Measurements from ENCODE around the gene TUBGCP3.
"Not testable (repeated sequence)": the region's sequence is repeated elsewhere in the genome, so short reads cannot be mapped to it uniquely, and the experiment has no call there.

Gene TUBGCP3

DNA sequence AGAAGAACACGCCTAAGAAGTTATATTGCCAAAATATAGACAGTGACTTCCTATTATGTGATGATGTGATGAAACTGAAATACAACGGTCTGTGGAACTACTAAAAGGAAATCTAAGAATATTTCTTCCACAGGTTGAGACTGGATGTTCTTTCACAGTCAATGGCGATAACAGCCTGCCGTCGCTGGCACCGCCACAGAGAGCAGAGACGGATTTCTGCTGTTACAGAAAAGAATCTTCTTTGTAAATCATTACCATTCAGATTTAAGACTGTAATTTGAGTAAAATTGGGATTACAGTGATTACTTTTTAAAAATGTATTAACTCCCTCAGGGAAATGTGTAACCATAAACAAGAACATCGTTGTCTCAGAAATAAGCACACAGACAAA, 100.8 kb downstream of the TUBGCP3 start:
- TF ChIP-seq, protein P1, sequence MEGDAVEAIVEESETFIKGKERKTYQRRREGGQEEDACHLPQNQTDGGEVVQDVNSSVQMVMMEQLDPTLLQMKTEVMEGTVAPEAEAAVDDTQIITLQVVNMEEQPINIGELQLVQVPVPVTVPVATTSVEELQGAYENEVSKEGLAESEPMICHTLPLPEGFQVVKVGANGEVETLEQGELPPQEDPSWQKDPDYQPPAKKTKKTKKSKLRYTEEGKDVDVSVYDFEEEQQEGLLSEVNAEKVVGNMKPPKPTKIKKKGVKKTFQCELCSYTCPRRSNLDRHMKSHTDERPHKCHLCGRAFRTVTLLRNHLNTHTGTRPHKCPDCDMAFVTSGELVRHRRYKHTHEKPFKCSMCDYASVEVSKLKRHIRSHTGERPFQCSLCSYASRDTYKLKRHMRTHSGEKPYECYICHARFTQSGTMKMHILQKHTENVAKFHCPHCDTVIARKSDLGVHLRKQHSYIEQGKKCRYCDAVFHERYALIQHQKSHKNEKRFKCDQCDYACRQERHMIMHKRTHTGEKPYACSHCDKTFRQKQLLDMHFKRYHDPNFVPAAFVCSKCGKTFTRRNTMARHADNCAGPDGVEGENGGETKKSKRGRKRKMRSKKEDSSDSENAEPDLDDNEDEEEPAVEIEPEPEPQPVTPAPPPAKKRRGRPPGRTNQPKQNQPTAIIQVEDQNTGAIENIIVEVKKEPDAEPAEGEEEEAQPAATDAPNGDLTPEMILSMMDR (IDR thresholded peaks at IDR 0.05; ENCODE audit: low read depth, low read length), result no peak
- Histone ChIP-seq H3K27me3 (no peaks in the 10 kb centered on the region), H3K4me3 (ENCODE audit: low read depth, low read length) (no peak overlapping the region), H3K36me3 (no peaks in the 10 kb centered on the region; the same call in none of the 2 replicates), H3K4me1 (no peaks in the 10 kb centered on the region), H3K9me3 (no peaks in the 10 kb centered on the region)
- no peak for DNase-seq

DNA sequence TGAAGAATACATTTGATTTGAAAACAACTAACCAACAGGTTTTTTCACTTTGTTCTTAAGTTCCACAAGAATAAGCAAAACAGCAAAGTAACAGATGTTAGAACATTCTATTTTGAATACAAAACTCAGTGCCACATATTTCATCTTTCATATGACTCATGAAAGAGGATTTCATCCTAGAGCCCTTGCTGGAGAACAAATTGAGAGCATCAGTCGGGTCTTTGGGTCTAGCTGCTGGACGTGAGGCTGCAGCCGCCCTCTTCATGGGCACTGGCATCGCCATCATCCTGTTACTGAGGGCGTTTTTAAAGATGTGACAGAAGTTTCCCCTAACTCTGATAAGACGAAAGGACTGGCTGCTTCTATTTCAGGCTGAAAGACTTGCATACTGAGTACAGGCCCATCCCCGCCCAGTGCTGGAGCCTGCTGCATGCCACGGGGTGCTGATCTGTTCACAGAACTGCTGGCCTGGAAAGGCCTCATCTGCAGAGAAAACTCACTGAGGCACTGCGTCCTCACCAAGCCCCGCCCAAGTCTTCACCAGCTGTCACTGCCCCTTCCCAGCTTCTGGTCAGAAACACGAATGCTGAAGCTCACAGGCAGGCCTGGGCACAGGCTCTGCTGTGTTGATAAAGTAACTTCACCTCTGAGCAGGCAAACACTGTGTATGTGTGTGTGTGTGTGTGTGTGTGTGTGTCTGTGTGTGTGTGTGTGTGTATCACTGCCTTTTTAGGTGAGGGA, 101.4 kb downstream of the TUBGCP3 start:
- TF ChIP-seq, protein P1 (IDR thresholded peaks at IDR 0.05; ENCODE audit: low read depth, low read length), result no peak
- no peaks in the 10 kb centered on the region for H3K4me1 ChIP-seq
- H3K27me3 ChIP-seq, result no peaks in the 10 kb centered on the region
- no peak for DNase-seq
- no peaks in the 10 kb centered on the region for H3K9me3 ChIP-seq
- H3K4me3 ChIP-seq (ENCODE audit: low read depth, low read length), result no peak overlapping the region
- H3K36me3 ChIP-seq, result no peaks in the 10 kb centered on the region; the same call in none of the 2 replicates

DNA sequence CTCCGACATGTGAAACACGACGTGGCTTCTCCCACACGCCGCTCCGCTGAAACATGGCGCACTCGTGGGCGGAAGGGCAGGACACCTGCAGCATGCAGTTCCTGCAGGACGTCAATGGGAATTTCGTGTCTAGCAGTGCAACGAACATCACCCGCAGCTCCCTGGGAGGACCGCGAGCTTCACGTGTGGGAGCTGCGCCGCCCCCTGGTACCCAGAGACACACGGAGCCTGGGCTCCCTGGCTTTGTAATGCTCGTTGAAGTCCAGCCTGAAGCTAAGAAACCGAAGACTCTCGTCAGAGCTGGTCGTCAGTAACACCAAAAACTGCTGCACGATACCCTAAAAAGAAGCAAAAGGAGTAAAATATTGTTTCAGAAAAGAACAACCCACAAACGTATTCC, 102.1 kb downstream of the TUBGCP3 start:
- H3K9me3 ChIP-seq; H3K4me3 ChIP-seq (ENCODE audit: low read depth, low read length); H3K4me1 ChIP-seq; DNase-seq; H3K36me3 ChIP-seq; H3K27me3 ChIP-seq: not testable (repeated sequence)

DNA sequence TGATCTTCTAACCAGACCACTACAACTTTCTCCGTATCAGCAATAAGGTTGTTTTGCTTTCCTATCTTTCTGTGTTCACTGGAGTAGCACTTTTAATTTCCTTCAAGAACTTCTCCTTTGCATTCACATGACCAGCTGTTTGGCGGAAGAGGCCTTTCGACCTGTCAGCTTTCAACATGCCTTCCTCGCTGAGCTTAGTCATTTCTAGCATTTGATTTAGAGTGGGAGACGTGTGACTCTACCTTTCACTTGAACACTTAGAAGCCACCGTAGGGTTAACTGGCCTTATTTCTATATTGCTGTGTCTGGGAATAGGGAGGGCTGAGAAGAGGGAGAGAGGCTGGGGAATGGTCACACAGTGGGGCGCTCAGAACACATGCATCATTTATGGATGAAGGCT, 104.7 kb downstream of the TUBGCP3 start:
- Histone ChIP-seq H3K36me3 (no peaks in the 10 kb centered on the region), H3K4me1 (no peaks in the 10 kb centered on the region), H3K27me3 (no peaks in the 10 kb centered on the region), H3K4me3 (ENCODE audit: low read depth, low read length) (no peak overlapping the region), H3K9me3 (no peaks in the 10 kb centered on the region)
- TF ChIP-seq, protein P1 (IDR thresholded peaks at IDR 0.05; ENCODE audit: low read depth, low read length), result no peak
- DNase-seq, result no peak

DNA sequence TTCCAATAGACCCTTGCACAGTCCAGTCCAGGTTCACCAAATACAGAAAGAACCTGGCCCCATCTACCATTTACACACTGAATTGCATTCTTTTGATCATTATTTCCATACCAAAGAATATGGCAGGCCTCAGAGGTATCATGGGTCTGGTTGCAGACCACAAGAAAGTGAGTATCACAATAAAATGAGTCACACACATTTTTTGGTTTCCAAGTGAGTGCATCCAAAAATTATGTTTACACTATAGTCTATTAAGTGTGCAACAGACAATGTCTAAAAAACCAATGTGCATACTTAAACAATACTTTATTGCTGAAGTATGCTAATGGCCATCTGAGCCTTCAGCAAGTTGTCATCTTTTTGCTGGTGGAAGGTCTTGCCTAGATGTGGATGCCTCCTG, 106.5 kb downstream of the TUBGCP3 start:
- DNase-seq, result no peak
- no peaks in the 10 kb centered on the region for H3K36me3 ChIP-seq
- TF ChIP-seq, protein P1 (IDR thresholded peaks at IDR 0.05; ENCODE audit: low read depth, low read length), result no peak
- no peaks in the 10 kb centered on the region for H3K9me3 ChIP-seq
- no peaks in the 10 kb centered on the region for H3K4me1 ChIP-seq
- no peak overlapping the region for H3K4me3 ChIP-seq (ENCODE audit: low read depth, low read length)
- H3K27me3 ChIP-seq, result no peaks in the 10 kb centered on the region

DNA sequence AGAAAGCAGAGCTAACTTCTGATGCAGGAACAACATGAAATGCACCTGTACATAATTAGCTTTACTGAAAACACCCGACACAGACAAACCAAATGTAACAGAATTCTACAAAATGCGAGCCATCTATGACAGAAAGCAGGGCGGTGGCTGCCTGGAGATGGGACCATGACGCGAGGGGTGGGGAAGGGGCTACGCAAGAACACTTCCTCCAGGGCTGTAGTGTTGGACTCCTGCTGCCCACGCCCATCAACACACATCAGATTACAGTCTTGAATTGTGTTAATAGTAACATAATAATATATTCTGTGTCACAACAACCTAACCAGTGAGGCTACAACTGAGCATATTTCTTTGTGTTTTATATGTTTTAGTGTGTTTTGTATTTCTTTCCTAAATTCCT, 108.6 kb downstream of the TUBGCP3 start:
- H3K27me3 ChIP-seq, result no peaks in the 10 kb centered on the region
- no peaks in the 10 kb centered on the region for H3K4me1 ChIP-seq
- no peak overlapping the region for H3K4me3 ChIP-seq (ENCODE audit: low read depth, low read length)
- H3K9me3 ChIP-seq, result no peaks in the 10 kb centered on the region
- peaks cover 3% of the 10 kb centered on the region for H3K36me3 ChIP-seq
- DNase-seq, result no peak
- TF ChIP-seq, protein P1 (IDR thresholded peaks at IDR 0.05; ENCODE audit: low read depth, low read length), result no peak

All from BE2C (cell line).